Activated T-cell treated with anti-CD3 and anti-CD28 coated beads, Interleukin-2, amount 50 U/mL, for 72 hours (primary cell): ENCODE data around the gene TH. TPM values are rescaled to one million over a fixed set of nuclear protein-coding genes. Genes with fewer than 3 reads are reported as not detected.

Experiments used
- ATAC-seq, 2 donors: fragments of 150-1000 bp; cut with Tn5 transposase; replicated peaks in 1 of 2; 2 replicates each; pipeline ENCODE4 v1.10.0; 2021; ENCODE audit warnings: moderate library complexity in 2 of 2, mild to moderate bottlenecking in 1 of 2
- DNase-seq, 2 donors: peaks; one replicate each; pipeline ENCODE4 v3.0.0; 2021 to 2022; ENCODE audit warnings: mixed read lengths in 1 of 2
- H3K27ac Mint-ChIP-seq: one replicate; pipeline ENCODE4 v1.8.0; 2022; ENCODE audit warnings: mild to moderate bottlenecking, moderate library complexity, mixed read lengths
- H3K27me3 Mint-ChIP-seq: one replicate; pipeline ENCODE4 v1.8.0; 2022; ENCODE audit warnings: low read depth, mixed read lengths
- H3K36me3 Mint-ChIP-seq, 2 donors: one replicate each; pipeline ENCODE4 v1.8.0; 2022; ENCODE audit warnings: mixed read lengths in 2 of 2, mild to moderate bottlenecking in 1 of 2; ENCODE audit not compliant: insufficient read depth in 2 of 2
- H3K4me1 Mint-ChIP-seq: one replicate; pipeline ENCODE4 v1.8.0; 2022; ENCODE audit warnings: low read depth, mixed read lengths
- H3K4me3 Mint-ChIP-seq, 2 donors: one replicate each; pipeline ENCODE4 v1.8.0; 2022; ENCODE audit warnings: mild to moderate bottlenecking in 2 of 2, mixed read lengths in 2 of 2, moderate library complexity in 2 of 2
- H3K9me3 Mint-ChIP-seq, 2 donors: one replicate each; pipeline ENCODE4 v1.8.0; 2022; ENCODE audit warnings: mixed read lengths in 2 of 2
- total RNA-seq, 2 donors: library from RNA; stranded (reverse); gene quantifications; one replicate each; pipeline ENCODE4 v1.2.3, GENCODE V29; 2022

TH gene
- total RNA-seq, 2 donors from 2014 or later, result not detected

GRCh38 chr11:2204361-2205213 is 33.0 kb upstream of the TH start:
- DNase-seq (no peak), ATAC-seq (no peak)
- Mint-ChIP-seq H3K4me3 (no peak overlapping the region), H3K4me1 (no peaks in the 10 kb centered on the region), H3K9me3 (peaks cover 1 to 2% of the 10 kb centered on the region in 2 donors), H3K36me3 (no peaks in the 10 kb centered on the region), H3K27me3 (no peaks in the 10 kb centered on the region), H3K27ac (no peak overlapping the region)

GRCh38 chr11:2203440-2204259 is 32.0 kb upstream of the TH start:
- DNase-seq (no peak), ATAC-seq (no peak)
- Mint-ChIP-seq H3K4me3 (no peak overlapping the region), H3K36me3 (no peaks in the 10 kb centered on the region), H3K4me1 (no peaks in the 10 kb centered on the region), H3K9me3 (peaks cover 1 to 2% of the 10 kb centered on the region in 2 donors), H3K27ac (no peak overlapping the region), H3K27me3 (no peaks in the 10 kb centered on the region)

- ATAC-seq, result no peak
- H3K27ac Mint-ChIP-seq, result no peak overlapping the region
- peaks cover 1 to 2% of the 10 kb centered on the region in 2 donors for H3K9me3 Mint-ChIP-seq
- H3K4me1 Mint-ChIP-seq, result no peaks in the 10 kb centered on the region
- DNase-seq, result no peak
- H3K36me3 Mint-ChIP-seq, result no peaks in the 10 kb centered on the region
- H3K4me3 Mint-ChIP-seq, result no peak overlapping the region
- H3K27me3 Mint-ChIP-seq, result no peaks in the 10 kb centered on the region
Observed at GRCh38 chr11:2202900-2203439, 31.4 kb upstream of the TH start.

GRCh38 chr11:2202071-2202899 is 30.7 kb upstream of the TH start:
- DNase-seq (no peak), ATAC-seq (no peak)
- no peaks in the 10 kb centered on the region for H3K36me3 Mint-ChIP-seq
- no peaks in the 10 kb centered on the region for H3K4me1 Mint-ChIP-seq
- peaks cover under 1% of the 10 kb centered on the region for H3K27me3 Mint-ChIP-seq
- no peak overlapping the region for H3K27ac Mint-ChIP-seq
- H3K4me3 Mint-ChIP-seq, result no peak overlapping the region
- peaks cover 1 to 2% of the 10 kb centered on the region in 2 donors for H3K9me3 Mint-ChIP-seq

- H3K4me3 Mint-ChIP-seq, result no peak overlapping the region
- H3K9me3 Mint-ChIP-seq, result peaks cover 1 to 2% of the 10 kb centered on the region in 2 donors
- ATAC-seq, result no peak
- peaks cover 7% of the 10 kb centered on the region for H3K4me1 Mint-ChIP-seq
- no peak overlapping the region for H3K27ac Mint-ChIP-seq
- H3K27me3 Mint-ChIP-seq, result peaks cover 8% of the 10 kb centered on the region
- no peak for DNase-seq
- H3K36me3 Mint-ChIP-seq, result no peaks in the 10 kb centered on the region
Observed at GRCh38 chr11:2201542-2201941, 29.9 kb upstream of the TH start.

- Mint-ChIP-seq H3K4me1 (peaks cover 11% of the 10 kb centered on the region), H3K27me3 (peaks cover 13% of the 10 kb centered on the region), H3K36me3 (no peaks in the 10 kb centered on the region), H3K27ac (no peak overlapping the region), H3K9me3 (peaks cover 1 to 2% of the 10 kb centered on the region in 2 donors), H3K4me3 (no peak overlapping the region)
- DNase-seq (no peak), ATAC-seq (no peak)
Observed at GRCh38 chr11:2200957-2201519, 29.4 kb upstream of the TH start.

GRCh38 chr11:2200536-2200935 is 28.9 kb upstream of the TH start:
- Mint-ChIP-seq H3K27ac (no peak overlapping the region), H3K36me3 (no peaks in the 10 kb centered on the region), H3K4me3 (no peak overlapping the region), H3K9me3 (peaks cover 1 to 2% of the 10 kb centered on the region in 2 donors), H3K27me3 (peaks cover 15% of the 10 kb centered on the region), H3K4me1 (peaks cover 11% of the 10 kb centered on the region)
- DNase-seq, result no peak
- no peak for ATAC-seq

- Mint-ChIP-seq H3K4me3 (no peak overlapping the region), H3K27ac (no peak overlapping the region), H3K27me3 (peaks cover 15% of the 10 kb centered on the region), H3K4me1 (peaks cover 11% of the 10 kb centered on the region), H3K9me3 (peaks cover 1 to 2% of the 10 kb centered on the region in 2 donors), H3K36me3 (no peaks in the 10 kb centered on the region)
- no peak for DNase-seq
- no peak for ATAC-seq
Observed at GRCh38 chr11:2199466-2200341, 28.1 kb upstream of the TH start.

- Mint-ChIP-seq H3K9me3 (peaks cover 1 to 2% of the 10 kb centered on the region in 2 donors), H3K27ac (no peak overlapping the region)
- no peak for ATAC-seq
Observed at GRCh38 chr11:2198621-2199365, 27.2 kb upstream of the TH start.

GRCh38 chr11:2197771-2198520 is 26.3 kb upstream of the TH start:
- DNase-seq, result no peak
- H3K27me3 Mint-ChIP-seq, result peaks cover 15% of the 10 kb centered on the region
- ATAC-seq, result no peak
- no peak overlapping the region for H3K4me3 Mint-ChIP-seq
- no peaks in the 10 kb centered on the region for H3K36me3 Mint-ChIP-seq
- peaks cover 11% of the 10 kb centered on the region for H3K4me1 Mint-ChIP-seq
- no peak overlapping the region for H3K27ac Mint-ChIP-seq
- H3K9me3 Mint-ChIP-seq, result peaks cover 1 to 2% of the 10 kb centered on the region in 2 donors

More at GRCh38 chr11:2198621-2199365, 27.2 kb upstream of the TH start:
- H3K36me3 Mint-ChIP-seq, result no peaks in the 10 kb centered on the region
- peaks cover 15% of the 10 kb centered on the region for H3K27me3 Mint-ChIP-seq
- H3K4me3 Mint-ChIP-seq, result no peak overlapping the region
- H3K4me1 Mint-ChIP-seq, result peaks cover 11% of the 10 kb centered on the region
- no peak for DNase-seq
